GM23338 (cell line): ENCODE results near the gene UBXN11. TPM values are rescaled to one million over a fixed set of nuclear protein-coding genes. Genes with fewer than 3 reads are reported as not detected.

Source experiments
- ATAC-seq: fragments of 200-7000 bp; cut with Tn5 transposase; 3 replicates; pipeline ENCODE4 v1.9.1; 2020
- DNase-seq: peaks from one replicate; pipeline ENCODE4 v3.0.0-alpha.2; 2015; ENCODE audit warnings: low spot score
- H2AFZ ChIP-seq: fragments of 200-600 bp; sonication (generic); 2 replicates; pipeline ENCODE4 v1.8.0; 2016; ENCODE audit warnings: antibody characterized with exemption, mild to moderate bottlenecking, moderate library complexity
- H3F3A ChIP-seq: fragments of 200-600 bp; sonication (generic); replicated peaks from 2 replicates; pipeline ENCODE4 v1.8.0; 2017; ENCODE audit warnings: antibody characterized with exemption, mixed run types, low read depth
- H3K27ac ChIP-seq: fragments of 200-600 bp; sonication (generic); 2 replicates; pipeline ENCODE4 v1.6.1; 2016; ENCODE audit warnings: low read depth
- H3K27me3 ChIP-seq: fragments of 200-600 bp; sonication (generic); 2 replicates; pipeline ENCODE4 v1.8.0; 2016; ENCODE audit warnings: mild to moderate bottlenecking, mixed run types, moderate library complexity; ENCODE audit not compliant: insufficient read depth
- H3K36me3 ChIP-seq: fragments of 200-600 bp; sonication (generic); 2 replicates; pipeline ENCODE4 v1.8.0; 2016; ENCODE audit warnings: mild to moderate bottlenecking; ENCODE audit not compliant: insufficient read depth
- H3K4me1 ChIP-seq: fragments of 200-600 bp; sonication (generic); 2 replicates; pipeline ENCODE4 v1.8.0; 2016; ENCODE audit warnings: mild to moderate bottlenecking, moderate library complexity; ENCODE audit not compliant: insufficient read depth
- H3K4me2 ChIP-seq: fragments of 200-600 bp; sonication (generic); 2 replicates; pipeline ENCODE4 v1.7.1; 2017; ENCODE audit warnings: mixed run types
- H3K4me3 ChIP-seq: fragments of 200-600 bp; sonication (generic); 2 replicates; pipeline ENCODE4 v1.6.1; 2016; ENCODE audit warnings: mixed run types
- H3K79me2 ChIP-seq: fragments of 200-600 bp; sonication (generic); replicated peaks from 2 replicates; pipeline ENCODE4 v1.8.0; 2017; ENCODE audit warnings: mild to moderate bottlenecking; ENCODE audit not compliant: insufficient read depth
- H3K9me2 ChIP-seq: fragments of 200-600 bp; sonication (generic); 2 replicates; pipeline ENCODE4 v1.8.0; 2017; ENCODE audit not compliant: insufficient read depth
- H4K20me1 ChIP-seq: fragments of 200-600 bp; sonication (generic); replicated peaks from 2 replicates; pipeline ENCODE4 v1.8.0; 2017; ENCODE audit warnings: mild to moderate bottlenecking; ENCODE audit not compliant: insufficient read depth
- H3K27ac Mint-ChIP-seq: 2 replicates; pipeline ENCODE4 v1.8.0; 2020; ENCODE audit warnings: inconsistent platforms, mild to moderate bottlenecking, moderate library complexity, mixed read lengths
- H3K27me3 Mint-ChIP-seq: 3 replicates; pipeline ENCODE4 v1.8.0; 2022; ENCODE audit warnings: low read depth, mild to moderate bottlenecking, moderate library complexity, mixed read lengths, inconsistent platforms; ENCODE audit not compliant: insufficient read depth, poor library complexity
- H3K36me3 Mint-ChIP-seq: 3 replicates; pipeline ENCODE4 v1.8.0; 2021; ENCODE audit warnings: low read depth, mild to moderate bottlenecking, inconsistent platforms, moderate library complexity, mixed read lengths
- H3K4me1 Mint-ChIP-seq: 3 replicates; pipeline ENCODE4 v1.8.0; 2020; ENCODE audit warnings: mild to moderate bottlenecking, inconsistent platforms, mixed read lengths
- H3K4me3 Mint-ChIP-seq: 3 replicates; pipeline ENCODE4 v1.8.0; 2021; ENCODE audit warnings: moderate library complexity, mild to moderate bottlenecking, inconsistent platforms, mixed read lengths
- H3K9me3 Mint-ChIP-seq: 3 replicates; pipeline ENCODE4 v1.8.0; 2020; ENCODE audit warnings: moderate library complexity, mild to moderate bottlenecking, inconsistent platforms, mixed read lengths
- CREB1 ChIP-seq: fragments of 250-450 bp; sonication (Bioruptor Pico); IDR thresholded peaks from 2 replicates; pipeline ENCODE4 v1.5.0; 2020; ENCODE audit warnings: low read depth, mild to moderate bottlenecking, moderate library complexity
- EZH2 ChIP-seq: fragments of 200-600 bp; sonication (generic); IDR thresholded peaks from one replicate; pipeline ENCODE4 v1.8.0; 2017; ENCODE audit warnings: antibody characterized with exemption, mild to moderate bottlenecking, low read depth; ENCODE audit not compliant: unreplicated experiment
- EZH2phosphoT487 ChIP-seq: fragments of 200-600 bp; sonication (generic); IDR thresholded peaks from one replicate; pipeline ENCODE4 v1.8.1; 2018; ENCODE audit warnings: antibody characterized with exemption; ENCODE audit not compliant: unreplicated experiment
- JUNB ChIP-seq: IDR thresholded peaks from one replicate; pipeline ENCODE4 v1.6.1; 2016; ENCODE audit warnings: antibody characterized with exemption; ENCODE audit not compliant: unreplicated experiment
- NANOG ChIP-seq: IDR thresholded peaks from 2 replicates; pipeline ENCODE4 v1.6.1; 2016; ENCODE audit warnings: antibody characterized with exemption, borderline replicate concordance
- POLR2AphosphoS5 ChIP-seq: IDR thresholded peaks from 2 replicates; pipeline ENCODE4 v1.6.1; 2016; ENCODE audit warnings: antibody characterized with exemption, low read depth
- STAT1 ChIP-seq: IDR thresholded peaks from one replicate; pipeline ENCODE4 v1.6.1; 2016; ENCODE audit warnings: antibody characterized with exemption; ENCODE audit not compliant: unreplicated experiment
- ZNF114 ChIP-seq: fragments of 250-450 bp; sonication (Bioruptor Pico); IDR thresholded peaks from 2 replicates; pipeline ENCODE4 v1.5.0; 2020; ENCODE audit warnings: mild to moderate bottlenecking, moderate library complexity
- ZNF331 ChIP-seq: fragments of 250-450 bp; sonication (Bioruptor Pico); IDR thresholded peaks from 2 replicates; pipeline ENCODE4 v1.5.0; 2020; ENCODE audit warnings: low read depth, mild to moderate bottlenecking, moderate library complexity
- polyA plus RNA-seq: library from polyadenylated mRNA; unstranded; fragments of >200 nt; fragmentation: Nextera tagmentation; extraction: Ambion mirVana; gene quantifications from 2 replicates; pipeline ENCODE4 v1.2.1, GENCODE V29; 2016
- total RNA-seq: library from RNA; depleted of rRNA; stranded (reverse); fragments of >200 nt; shearing (Covaris generic); gene quantifications from 2 replicates; pipeline ENCODE4 v1.2.3, GENCODE V29; 2014
- TF ChIP-seq, protein P1 (sequence below): IDR thresholded peaks from one replicate; pipeline ENCODE4 v1.6.1; 2018; ENCODE audit warnings: antibody characterized with exemption; ENCODE audit not compliant: unreplicated experiment
- TF ChIP-seq, protein P2 (sequence below): fragments of 250-450 bp; sonication (Bioruptor Pico); IDR thresholded peaks from 2 replicates; pipeline ENCODE4 v1.5.0; 2020; ENCODE audit warnings: mild to moderate bottlenecking, moderate library complexity
- TF ChIP-seq, protein P3 (sequence below): IDR thresholded peaks from 2 replicates; pipeline ENCODE4 v1.6.1; 2016; ENCODE audit warnings: antibody characterized with exemption
- TF ChIP-seq, protein P4 (sequence below), 2 experiments: fragments of 200-600 bp in 1 of 2; sonication (generic) in 1 of 2; conservative IDR thresholded peaks; 2 replicates each; pipeline versions ENCODE4 v1.5.1 to v1.6.1; 2016 to 2017; ENCODE audit warnings: antibody characterized with exemption in 2 of 2, low read depth in 2 of 2, mild to moderate bottlenecking in 2 of 2, moderate library complexity in 1 of 2

Gene UBXN11
- total and polyA plus RNA-seq, 2 experiments from 2014 or later = 8.0 to 8.3 TPM

DNA sequence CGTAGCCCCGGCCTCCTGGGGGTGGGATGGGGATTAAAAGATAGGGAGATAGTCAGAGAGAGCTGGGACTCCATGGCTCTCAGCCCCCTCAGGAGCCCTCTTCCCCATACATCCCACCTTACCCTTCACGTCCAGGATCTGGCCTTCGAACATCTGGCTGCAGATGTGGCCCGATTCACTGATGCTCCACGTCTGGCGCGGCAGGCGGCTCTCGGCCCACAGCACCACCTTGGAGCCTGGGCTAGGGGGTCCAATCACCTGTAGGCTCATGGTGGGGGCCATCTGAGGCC is 15.6 kb upstream of the UBXN11 start:
- DNase-seq = no peak
- Mint-ChIP-seq H3K27ac (no peak overlapping the region), H3K9me3 (no peaks in the 10 kb centered on the region; the same call in 2 of the 3 replicates), H3K36me3 (peaks cover 37% of the 10 kb centered on the region), H3K27me3 (peaks cover 6% of the 10 kb centered on the region), H3K4me1 (peaks cover 16% of the 10 kb centered on the region), H3K4me3 (no peak overlapping the region)
- H3K4me3 ChIP-seq = no peak overlapping the region
- H3K4me1 ChIP-seq = peaks cover 14% of the 10 kb centered on the region
- TF ChIP-seq CREB1 (no peak), EZH2phosphoT487 (no peak), ZNF331 (no peak), NANOG (no peak), JUNB (no peak), STAT1 (no peak), ZNF114 (CRISPR knock-in tag) (no peak), POLR2AphosphoS5 (no peak), EZH2 (no peak)
- TF ChIP-seq, protein P1, sequence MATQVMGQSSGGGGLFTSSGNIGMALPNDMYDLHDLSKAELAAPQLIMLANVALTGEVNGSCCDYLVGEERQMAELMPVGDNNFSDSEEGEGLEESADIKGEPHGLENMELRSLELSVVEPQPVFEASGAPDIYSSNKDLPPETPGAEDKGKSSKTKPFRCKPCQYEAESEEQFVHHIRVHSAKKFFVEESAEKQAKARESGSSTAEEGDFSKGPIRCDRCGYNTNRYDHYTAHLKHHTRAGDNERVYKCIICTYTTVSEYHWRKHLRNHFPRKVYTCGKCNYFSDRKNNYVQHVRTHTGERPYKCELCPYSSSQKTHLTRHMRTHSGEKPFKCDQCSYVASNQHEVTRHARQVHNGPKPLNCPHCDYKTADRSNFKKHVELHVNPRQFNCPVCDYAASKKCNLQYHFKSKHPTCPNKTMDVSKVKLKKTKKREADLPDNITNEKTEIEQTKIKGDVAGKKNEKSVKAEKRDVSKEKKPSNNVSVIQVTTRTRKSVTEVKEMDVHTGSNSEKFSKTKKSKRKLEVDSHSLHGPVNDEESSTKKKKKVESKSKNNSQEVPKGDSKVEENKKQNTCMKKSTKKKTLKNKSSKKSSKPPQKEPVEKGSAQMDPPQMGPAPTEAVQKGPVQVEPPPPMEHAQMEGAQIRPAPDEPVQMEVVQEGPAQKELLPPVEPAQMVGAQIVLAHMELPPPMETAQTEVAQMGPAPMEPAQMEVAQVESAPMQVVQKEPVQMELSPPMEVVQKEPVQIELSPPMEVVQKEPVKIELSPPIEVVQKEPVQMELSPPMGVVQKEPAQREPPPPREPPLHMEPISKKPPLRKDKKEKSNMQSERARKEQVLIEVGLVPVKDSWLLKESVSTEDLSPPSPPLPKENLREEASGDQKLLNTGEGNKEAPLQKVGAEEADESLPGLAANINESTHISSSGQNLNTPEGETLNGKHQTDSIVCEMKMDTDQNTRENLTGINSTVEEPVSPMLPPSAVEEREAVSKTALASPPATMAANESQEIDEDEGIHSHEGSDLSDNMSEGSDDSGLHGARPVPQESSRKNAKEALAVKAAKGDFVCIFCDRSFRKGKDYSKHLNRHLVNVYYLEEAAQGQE = no peak
- TF ChIP-seq, protein P2, sequence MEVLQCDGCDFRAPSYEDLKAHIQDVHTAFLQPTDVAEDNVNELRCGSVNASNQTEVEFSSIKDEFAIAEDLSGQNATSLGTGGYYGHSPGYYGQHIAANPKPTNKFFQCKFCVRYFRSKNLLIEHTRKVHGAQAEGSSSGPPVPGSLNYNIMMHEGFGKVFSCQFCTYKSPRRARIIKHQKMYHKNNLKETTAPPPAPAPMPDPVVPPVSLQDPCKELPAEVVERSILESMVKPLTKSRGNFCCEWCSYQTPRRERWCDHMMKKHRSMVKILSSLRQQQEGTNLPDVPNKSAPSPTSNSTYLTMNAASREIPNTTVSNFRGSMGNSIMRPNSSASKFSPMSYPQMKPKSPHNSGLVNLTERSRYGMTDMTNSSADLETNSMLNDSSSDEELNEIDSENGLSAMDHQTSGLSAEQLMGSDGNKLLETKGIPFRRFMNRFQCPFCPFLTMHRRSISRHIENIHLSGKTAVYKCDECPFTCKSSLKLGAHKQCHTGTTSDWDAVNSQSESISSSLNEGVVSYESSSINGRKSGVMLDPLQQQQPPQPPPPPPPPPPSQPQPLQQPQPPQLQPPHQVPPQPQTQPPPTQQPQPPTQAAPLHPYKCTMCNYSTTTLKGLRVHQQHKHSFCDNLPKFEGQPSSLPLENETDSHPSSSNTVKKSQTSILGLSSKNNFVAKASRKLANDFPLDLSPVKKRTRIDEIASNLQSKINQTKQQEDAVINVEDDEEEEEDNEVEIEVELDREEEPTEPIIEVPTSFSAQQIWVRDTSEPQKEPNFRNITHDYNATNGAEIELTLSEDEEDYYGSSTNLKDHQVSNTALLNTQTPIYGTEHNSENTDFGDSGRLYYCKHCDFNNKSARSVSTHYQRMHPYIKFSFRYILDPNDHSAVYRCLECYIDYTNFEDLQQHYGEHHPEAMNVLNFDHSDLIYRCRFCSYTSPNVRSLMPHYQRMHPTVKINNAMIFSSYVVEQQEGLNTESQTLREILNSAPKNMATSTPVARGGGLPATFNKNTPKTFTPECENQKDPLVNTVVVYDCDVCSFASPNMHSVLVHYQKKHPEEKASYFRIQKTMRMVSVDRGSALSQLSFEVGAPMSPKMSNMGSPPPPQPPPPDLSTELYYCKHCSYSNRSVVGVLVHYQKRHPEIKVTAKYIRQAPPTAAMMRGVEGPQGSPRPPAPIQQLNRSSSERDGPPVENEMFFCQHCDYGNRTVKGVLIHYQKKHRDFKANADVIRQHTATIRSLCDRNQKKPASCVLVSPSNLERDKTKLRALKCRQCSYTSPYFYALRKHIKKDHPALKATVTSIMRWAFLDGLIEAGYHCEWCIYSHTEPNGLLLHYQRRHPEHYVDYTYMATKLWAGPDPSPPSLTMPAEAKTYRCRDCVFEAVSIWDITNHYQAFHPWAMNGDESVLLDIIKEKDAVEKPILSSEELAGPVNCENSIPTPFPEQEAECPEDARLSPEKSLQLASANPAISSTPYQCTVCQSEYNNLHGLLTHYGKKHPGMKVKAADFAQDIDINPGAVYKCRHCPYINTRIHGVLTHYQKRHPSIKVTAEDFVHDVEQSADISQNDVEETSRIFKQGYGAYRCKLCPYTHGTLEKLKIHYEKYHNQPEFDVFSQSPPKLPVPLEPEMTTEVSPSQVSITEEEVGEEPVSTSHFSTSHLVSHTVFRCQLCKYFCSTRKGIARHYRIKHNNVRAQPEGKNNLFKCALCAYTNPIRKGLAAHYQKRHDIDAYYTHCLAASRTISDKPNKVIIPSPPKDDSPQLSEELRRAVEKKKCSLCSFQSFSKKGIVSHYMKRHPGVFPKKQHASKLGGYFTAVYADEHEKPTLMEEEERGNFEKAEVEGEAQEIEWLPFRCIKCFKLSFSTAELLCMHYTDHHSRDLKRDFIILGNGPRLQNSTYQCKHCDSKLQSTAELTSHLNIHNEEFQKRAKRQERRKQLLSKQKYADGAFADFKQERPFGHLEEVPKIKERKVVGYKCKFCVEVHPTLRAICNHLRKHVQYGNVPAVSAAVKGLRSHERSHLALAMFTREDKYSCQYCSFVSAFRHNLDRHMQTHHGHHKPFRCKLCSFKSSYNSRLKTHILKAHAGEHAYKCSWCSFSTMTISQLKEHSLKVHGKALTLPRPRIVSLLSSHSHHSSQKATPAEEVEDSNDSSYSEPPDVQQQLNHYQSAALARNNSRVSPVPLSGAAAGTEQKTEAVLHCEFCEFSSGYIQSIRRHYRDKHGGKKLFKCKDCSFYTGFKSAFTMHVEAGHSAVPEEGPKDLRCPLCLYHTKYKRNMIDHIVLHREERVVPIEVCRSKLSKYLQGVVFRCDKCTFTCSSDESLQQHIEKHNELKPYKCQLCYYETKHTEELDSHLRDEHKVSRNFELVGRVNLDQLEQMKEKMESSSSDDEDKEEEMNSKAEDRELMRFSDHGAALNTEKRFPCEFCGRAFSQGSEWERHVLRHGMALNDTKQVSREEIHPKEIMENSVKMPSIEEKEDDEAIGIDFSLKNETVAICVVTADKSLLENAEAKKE (CRISPR knock-in tag) = no peak
- TF ChIP-seq, protein P3, sequence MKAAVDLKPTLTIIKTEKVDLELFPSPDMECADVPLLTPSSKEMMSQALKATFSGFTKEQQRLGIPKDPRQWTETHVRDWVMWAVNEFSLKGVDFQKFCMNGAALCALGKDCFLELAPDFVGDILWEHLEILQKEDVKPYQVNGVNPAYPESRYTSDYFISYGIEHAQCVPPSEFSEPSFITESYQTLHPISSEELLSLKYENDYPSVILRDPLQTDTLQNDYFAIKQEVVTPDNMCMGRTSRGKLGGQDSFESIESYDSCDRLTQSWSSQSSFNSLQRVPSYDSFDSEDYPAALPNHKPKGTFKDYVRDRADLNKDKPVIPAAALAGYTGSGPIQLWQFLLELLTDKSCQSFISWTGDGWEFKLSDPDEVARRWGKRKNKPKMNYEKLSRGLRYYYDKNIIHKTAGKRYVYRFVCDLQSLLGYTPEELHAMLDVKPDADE = no peak
- TF ChIP-seq, protein P4, sequence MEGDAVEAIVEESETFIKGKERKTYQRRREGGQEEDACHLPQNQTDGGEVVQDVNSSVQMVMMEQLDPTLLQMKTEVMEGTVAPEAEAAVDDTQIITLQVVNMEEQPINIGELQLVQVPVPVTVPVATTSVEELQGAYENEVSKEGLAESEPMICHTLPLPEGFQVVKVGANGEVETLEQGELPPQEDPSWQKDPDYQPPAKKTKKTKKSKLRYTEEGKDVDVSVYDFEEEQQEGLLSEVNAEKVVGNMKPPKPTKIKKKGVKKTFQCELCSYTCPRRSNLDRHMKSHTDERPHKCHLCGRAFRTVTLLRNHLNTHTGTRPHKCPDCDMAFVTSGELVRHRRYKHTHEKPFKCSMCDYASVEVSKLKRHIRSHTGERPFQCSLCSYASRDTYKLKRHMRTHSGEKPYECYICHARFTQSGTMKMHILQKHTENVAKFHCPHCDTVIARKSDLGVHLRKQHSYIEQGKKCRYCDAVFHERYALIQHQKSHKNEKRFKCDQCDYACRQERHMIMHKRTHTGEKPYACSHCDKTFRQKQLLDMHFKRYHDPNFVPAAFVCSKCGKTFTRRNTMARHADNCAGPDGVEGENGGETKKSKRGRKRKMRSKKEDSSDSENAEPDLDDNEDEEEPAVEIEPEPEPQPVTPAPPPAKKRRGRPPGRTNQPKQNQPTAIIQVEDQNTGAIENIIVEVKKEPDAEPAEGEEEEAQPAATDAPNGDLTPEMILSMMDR (conservative IDR thresholded peaks at IDR 0.05; ENCODE audit: low read depth in 2 of 2) = no peak
- no peaks in the 10 kb centered on the region for H3K27me3 ChIP-seq
- no peak for ATAC-seq
- peaks cover 8% of the 10 kb centered on the region for H3K36me3 ChIP-seq
- H3K9me2 ChIP-seq = no peaks in the 10 kb centered on the region
- no peaks in the 10 kb centered on the region for H4K20me1 ChIP-seq
- H3F3A ChIP-seq = peaks cover 7% of the 10 kb centered on the region; the same call in 1 of the 2 replicates
- H2AFZ ChIP-seq = no peak overlapping the region
- H3K79me2 ChIP-seq = no peaks in the 10 kb centered on the region
- no peak overlapping the region for H3K27ac ChIP-seq
- H3K4me2 ChIP-seq = no peak overlapping the region
